Measurements from ENCODE around the gene NRAP.

DNA sequence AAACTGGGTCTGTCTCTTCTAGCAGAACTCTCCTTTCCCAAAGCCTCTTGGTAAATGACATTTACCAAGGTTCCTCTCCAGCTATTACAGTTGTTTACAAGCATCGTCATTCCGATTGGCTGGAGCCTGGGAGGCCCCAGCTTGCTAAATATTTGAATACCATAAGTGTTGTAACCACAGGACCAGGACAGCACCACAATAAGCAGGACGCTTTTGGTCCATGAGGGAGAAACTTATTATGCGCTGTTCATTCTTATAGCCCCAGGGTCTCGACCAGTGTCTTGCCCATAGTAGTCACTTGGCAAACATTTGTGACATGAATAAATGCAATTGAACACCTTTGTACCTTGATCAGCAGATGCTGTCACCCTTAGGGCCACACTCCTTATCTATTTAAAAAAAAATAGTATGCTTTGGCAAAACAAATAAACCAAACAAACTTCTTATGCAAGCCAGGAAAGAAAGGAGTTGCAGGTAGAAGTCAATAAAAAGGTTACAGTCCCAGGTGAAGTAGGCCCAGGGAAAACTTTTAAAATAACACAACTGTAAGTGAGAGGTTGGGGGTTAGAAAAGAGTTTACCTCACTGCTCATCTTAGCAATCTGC, 32.8 kb downstream of the NRAP start:
- no peak for TF ChIP-seq CTCF (IDR thresholded peaks at IDR 0.05; ENCODE audit: extremely low read depth in 1 of 2, insufficient read depth in 1 of 2, low read depth in 1 of 2, low read length in 2 of 2)
- TF ChIP-seq POLR2A (IDR thresholded peaks at IDR 0.05; ENCODE audit: low read depth, low read length) = no peak

Measured in endothelial cell of umbilical vein (primary cell).